Fibroblast of lung (primary cell): ENCODE data around the gene RBM20. TPM values are rescaled to one million over a fixed set of nuclear protein-coding genes. Genes with fewer than 3 reads are reported as not detected.

Source experiments
- DNase-seq, 2 donors: peaks; one replicate each; pipeline versions ENCODE4 v3.0.0 to v3.0.0-alpha.2; 2010; ENCODE audit warnings: low read depth in 2 of 2
- H2AFZ ChIP-seq: 2 replicates; pipeline ENCODE4 v1.5.1; 2012; ENCODE audit warnings: low read length, control low read depth, inconsistent platforms
- H3K27ac ChIP-seq: 2 replicates; pipeline ENCODE4 v1.5.1; 2011; ENCODE audit warnings: low read length, control low read depth; ENCODE audit not compliant: insufficient read depth
- H3K27me3 ChIP-seq: 2 replicates; pipeline ENCODE4 v1.5.1; 2011; ENCODE audit warnings: mild to moderate bottlenecking, low read length; ENCODE audit not compliant: control insufficient read depth, insufficient read depth
- H3K36me3 ChIP-seq: 2 replicates; pipeline ENCODE4 v1.5.1; 2011; ENCODE audit warnings: low read length; ENCODE audit not compliant: control insufficient read depth, insufficient read depth
- H3K4me1 ChIP-seq: 2 replicates; pipeline ENCODE4 v1.5.1; 2011; ENCODE audit warnings: low read length; ENCODE audit not compliant: control insufficient read depth, insufficient read depth; ENCODE audit errors: extremely low read depth
- H3K4me2 ChIP-seq: 2 replicates; pipeline ENCODE4 v1.5.1; 2011; ENCODE audit warnings: low read length, control low read depth; ENCODE audit not compliant: insufficient read depth; ENCODE audit errors: extremely low read depth
- H3K4me3 ChIP-seq, 4 experiments: fragments of 200-600 bp in 1 of 4; sonication (generic) in 1 of 4; replicated peaks in 1 of 4; 2 replicates each; pipeline ENCODE4 v1.5.1; 2011 to 2016; ENCODE audit warnings: low read length in 4 of 4, low read depth in 3 of 4, mild to moderate bottlenecking in 3 of 4, control low read depth in 2 of 4, inconsistent platforms in 1 of 4, mixed read lengths in 1 of 4; ENCODE audit not compliant: insufficient read depth in 1 of 4; ENCODE audit errors: control extremely low read depth in 1 of 4
- H3K79me2 ChIP-seq: 2 replicates; pipeline ENCODE4 v1.5.1; 2012; ENCODE audit warnings: mild to moderate bottlenecking, low read length, inconsistent platforms; ENCODE audit not compliant: control insufficient read depth, insufficient read depth
- H3K9ac ChIP-seq: 2 replicates; pipeline ENCODE4 v1.5.1; 2011; ENCODE audit warnings: mild to moderate bottlenecking, low read length, control low read depth; ENCODE audit not compliant: insufficient read depth
- H3K9me3 ChIP-seq: 2 replicates; pipeline ENCODE4 v1.5.1; 2012; ENCODE audit warnings: low read depth, low read length; ENCODE audit not compliant: control insufficient read depth, insufficient read depth
- H4K20me1 ChIP-seq: 2 replicates; pipeline ENCODE4 v1.5.1; 2011; ENCODE audit warnings: low read length; ENCODE audit not compliant: control insufficient read depth, insufficient read depth; ENCODE audit errors: extremely low read depth
- EZH2 ChIP-seq: IDR thresholded peaks from 2 replicates; pipeline ENCODE4 v1.5.1; 2012; ENCODE audit warnings: low read length, control low read depth, mild to moderate bottlenecking; ENCODE audit errors: missing control alignments
- polyA plus RNA-seq, 2 donors: library from polyadenylated mRNA; depleted of rRNA in 1 of 2; stranded (reverse) in 1 of 2; unstranded in 1 of 2; fragments of >200 nt; gene quantifications; 2 replicates each; pipeline ENCODE4 v1.2.1, GENCODE V29; 2011 to 2012; ENCODE audit warnings: missing spikeins in 1 of 2
- total RNA-seq: library from RNA; depleted of rRNA; stranded (reverse); fragments of >200 nt; gene quantifications from 2 replicates; pipeline ENCODE4 v1.2.1, GENCODE V29; 2014
- TF ChIP-seq, protein P1 (sequence below), 2 donors: IDR thresholded peaks in 1 of 2; conservative IDR thresholded peaks in 1 of 2; 1 replicate in 1 of 2; 2 replicates in 1 of 2; pipeline ENCODE4 v1.5.1; 2011 to 2012; ENCODE audit warnings: low read length in 2 of 2, control low read depth in 1 of 2, inconsistent platforms in 1 of 2, low read depth in 1 of 2, mild to moderate bottlenecking in 1 of 2

The RBM20 gene
- total and polyA plus RNA-seq, 2 donors (not counting 1 experiment from before 2014, with no cell fraction given): under 0.01 to 0.05 TPM

DNA sequence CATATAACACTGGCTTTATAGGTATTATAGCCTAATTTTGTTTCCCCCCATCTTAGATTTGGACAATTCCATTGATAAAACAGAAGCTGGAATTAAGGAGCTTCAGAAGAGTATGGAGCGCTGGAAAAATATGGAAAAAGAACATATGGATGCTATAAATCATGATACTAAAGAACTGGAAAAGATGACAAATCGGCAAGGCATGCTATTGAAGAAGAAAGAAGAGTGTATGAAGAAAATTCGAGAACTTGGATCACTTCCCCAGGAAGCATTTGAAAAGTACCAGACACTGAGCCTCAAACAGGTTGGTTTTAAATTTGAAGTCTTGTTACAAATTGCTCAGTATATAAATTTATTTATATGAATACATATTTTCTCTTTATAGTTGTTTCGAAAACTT, 42.6 kb upstream of the RBM20 start:
- H3K27ac ChIP-seq: no peak overlapping the region
- no peaks in the 10 kb centered on the region for H4K20me1 ChIP-seq
- no peak overlapping the region for H3K4me3 ChIP-seq
- TF ChIP-seq EZH2: no peak
- TF ChIP-seq, protein P1, sequence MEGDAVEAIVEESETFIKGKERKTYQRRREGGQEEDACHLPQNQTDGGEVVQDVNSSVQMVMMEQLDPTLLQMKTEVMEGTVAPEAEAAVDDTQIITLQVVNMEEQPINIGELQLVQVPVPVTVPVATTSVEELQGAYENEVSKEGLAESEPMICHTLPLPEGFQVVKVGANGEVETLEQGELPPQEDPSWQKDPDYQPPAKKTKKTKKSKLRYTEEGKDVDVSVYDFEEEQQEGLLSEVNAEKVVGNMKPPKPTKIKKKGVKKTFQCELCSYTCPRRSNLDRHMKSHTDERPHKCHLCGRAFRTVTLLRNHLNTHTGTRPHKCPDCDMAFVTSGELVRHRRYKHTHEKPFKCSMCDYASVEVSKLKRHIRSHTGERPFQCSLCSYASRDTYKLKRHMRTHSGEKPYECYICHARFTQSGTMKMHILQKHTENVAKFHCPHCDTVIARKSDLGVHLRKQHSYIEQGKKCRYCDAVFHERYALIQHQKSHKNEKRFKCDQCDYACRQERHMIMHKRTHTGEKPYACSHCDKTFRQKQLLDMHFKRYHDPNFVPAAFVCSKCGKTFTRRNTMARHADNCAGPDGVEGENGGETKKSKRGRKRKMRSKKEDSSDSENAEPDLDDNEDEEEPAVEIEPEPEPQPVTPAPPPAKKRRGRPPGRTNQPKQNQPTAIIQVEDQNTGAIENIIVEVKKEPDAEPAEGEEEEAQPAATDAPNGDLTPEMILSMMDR (conservative IDR thresholded peaks at IDR 0.05 in 1 of 2, IDR thresholded peaks at IDR 0.05 in 1 of 2; ENCODE audit: low read depth in 1 of 2, low read length in 2 of 2): no peak
- no peak for DNase-seq
- no peaks in the 10 kb centered on the region for H3K4me1 ChIP-seq
- no peak overlapping the region for H2AFZ ChIP-seq
- H3K4me2 ChIP-seq: no peak overlapping the region
- H3K36me3 ChIP-seq: peaks cover 4% of the 10 kb centered on the region
- H3K9me3 ChIP-seq: no peaks in the 10 kb centered on the region
- no peaks in the 10 kb centered on the region for H3K79me2 ChIP-seq
- no peaks in the 10 kb centered on the region for H3K27me3 ChIP-seq
- no peak overlapping the region for H3K9ac ChIP-seq

DNA sequence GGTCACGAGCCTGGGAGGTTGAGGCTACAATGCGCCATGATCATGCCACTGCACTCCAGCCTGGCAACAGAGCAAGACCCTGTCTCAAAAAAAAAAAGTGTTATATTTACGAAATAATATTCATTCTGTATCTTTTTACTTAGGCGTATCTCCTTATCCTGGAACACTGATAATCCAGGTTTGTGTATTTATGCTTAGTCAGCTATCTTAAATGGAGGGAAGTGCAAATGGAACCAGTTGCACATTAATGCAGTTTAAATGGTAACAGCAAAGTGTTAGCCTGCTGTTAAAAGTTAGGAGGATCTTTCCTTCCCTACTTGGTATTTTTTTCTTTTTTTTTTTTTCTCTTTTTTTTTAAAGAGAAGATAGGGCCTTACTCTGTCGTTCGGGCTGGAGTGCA, 36.0 kb upstream of the RBM20 start:
- H3K79me2 ChIP-seq: no peaks in the 10 kb centered on the region
- H3K27me3 ChIP-seq: no peaks in the 10 kb centered on the region
- H3K36me3 ChIP-seq: no peaks in the 10 kb centered on the region
- no peaks in the 10 kb centered on the region for H3K9me3 ChIP-seq
- no peak overlapping the region for H3K4me3 ChIP-seq
- H3K4me1 ChIP-seq: no peaks in the 10 kb centered on the region
- no peaks in the 10 kb centered on the region for H4K20me1 ChIP-seq
- no peak overlapping the region for H2AFZ ChIP-seq
- DNase-seq: no peak
- H3K4me2 ChIP-seq: no peak overlapping the region
- no peak overlapping the region for H3K27ac ChIP-seq
- no peak overlapping the region for H3K9ac ChIP-seq
- TF ChIP-seq EZH2: no peak
- TF ChIP-seq, protein P1 (conservative IDR thresholded peaks at IDR 0.05 in 1 of 2, IDR thresholded peaks at IDR 0.05 in 1 of 2; ENCODE audit: low read depth in 1 of 2, low read length in 2 of 2): no peak

DNA sequence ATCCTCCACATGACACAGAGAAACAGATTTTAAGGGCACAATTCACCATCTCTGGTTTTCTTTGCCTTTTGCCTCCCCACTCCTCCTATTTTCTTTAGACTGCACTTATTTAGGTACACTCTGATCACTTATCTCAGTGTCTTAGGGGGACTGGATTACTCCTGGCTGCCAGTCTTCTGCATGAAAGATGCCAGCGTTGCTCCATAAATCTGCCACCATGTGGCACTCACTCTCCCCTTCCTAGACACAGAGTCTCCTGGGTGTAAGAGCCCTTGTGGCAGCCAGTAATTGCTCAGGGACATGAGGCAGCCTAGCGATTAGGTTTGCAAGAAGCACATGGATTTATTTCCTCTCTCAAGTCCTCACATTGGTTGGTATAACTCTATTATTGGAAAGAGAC, 34.5 kb upstream of the RBM20 start:
- DNase-seq: no peak
- no peak overlapping the region for H2AFZ ChIP-seq
- H3K4me3 ChIP-seq: no peak overlapping the region
- no peaks in the 10 kb centered on the region for H4K20me1 ChIP-seq
- H3K79me2 ChIP-seq: no peaks in the 10 kb centered on the region
- no peak overlapping the region for H3K4me2 ChIP-seq
- no peaks in the 10 kb centered on the region for H3K9me3 ChIP-seq
- no peak overlapping the region for H3K27ac ChIP-seq
- TF ChIP-seq, protein P1 (conservative IDR thresholded peaks at IDR 0.05 in 1 of 2, IDR thresholded peaks at IDR 0.05 in 1 of 2; ENCODE audit: low read depth in 1 of 2, low read length in 2 of 2): no peak
- TF ChIP-seq EZH2: no peak
- no peaks in the 10 kb centered on the region for H3K27me3 ChIP-seq
- no peaks in the 10 kb centered on the region for H3K36me3 ChIP-seq
- H3K4me1 ChIP-seq: no peaks in the 10 kb centered on the region
- H3K9ac ChIP-seq: no peak overlapping the region
